ENCODE results near the gene GET4. TPM values are rescaled to one million over a fixed set of nuclear protein-coding genes. Genes with fewer than 3 reads are reported as not detected.
A peak's percentile ranks its signal among the peaks of the same experiment; 100 is the strongest.

The GET4 gene
- total RNA-seq, 3 donors from 2014 or later (not counting 1 experiment from before 2014, with no cell fraction given) = 69.3 to 81.6 (median 73.2) TPM

DNA sequence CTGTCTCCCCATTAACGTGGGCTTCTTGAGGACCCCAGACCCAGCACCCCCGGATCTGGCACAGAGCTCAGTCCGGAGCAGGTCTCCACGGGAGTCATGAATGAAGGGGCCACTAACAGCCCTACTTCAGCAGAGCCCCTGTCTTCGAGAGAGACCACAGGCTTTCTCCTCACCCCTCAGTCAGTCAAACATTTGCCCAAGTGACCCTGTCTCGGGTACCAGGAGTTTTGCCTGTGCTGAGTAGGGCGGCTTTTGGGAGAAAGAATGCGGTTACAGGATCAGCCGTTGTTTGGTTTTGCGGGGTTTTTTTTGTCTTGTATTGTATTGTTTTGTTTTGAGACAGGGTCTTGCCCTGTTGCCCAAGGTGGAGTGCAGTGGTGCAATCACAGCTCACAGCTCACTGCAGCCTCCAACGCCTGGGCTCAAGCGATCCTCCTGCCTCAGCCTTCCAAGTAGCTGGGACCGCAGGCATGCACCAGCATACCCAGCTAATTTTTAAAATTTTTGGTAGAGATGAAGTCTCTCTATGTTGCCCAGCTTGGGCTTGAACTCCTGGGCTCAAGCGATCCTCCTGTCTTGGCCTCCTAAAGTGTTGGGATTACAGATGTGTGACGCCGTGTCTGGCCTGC lies 61.6 kb downstream of the GET4 start:
- Mint-ChIP-seq H3K36me3 (no peaks in the 10 kb centered on the region), H3K27ac (peak overlapping the region; percentile 18 to 58), H3K4me3 (peak overlapping the region; percentile 25), H3K27me3 (ENCODE audit: low read depth in 2 of 2) (no peaks in the 10 kb centered on the region), H3K4me1 (peaks cover 31 to 45% of the 10 kb centered on the region in 2 donors), H3K9me3 (no peaks in the 10 kb centered on the region)
- Histone ChIP-seq H3K4me1 (ENCODE audit: control insufficient read depth, insufficient read depth, low read length) (peaks cover 37% of the 10 kb centered on the region), H3K27me3 (ENCODE audit: control insufficient read depth, insufficient read depth, low read length) (no peaks in the 10 kb centered on the region), H3K4me3 (ENCODE audit: low read length) (no peak overlapping the region), H3K36me3 (ENCODE audit: control insufficient read depth, insufficient read depth, low read length) (peaks cover 9% of the 10 kb centered on the region), H3K27ac (ENCODE audit: low read length) (no peak overlapping the region), H3K9me3 (ENCODE audit: control insufficient read depth, insufficient read depth, low read length) (no peaks in the 10 kb centered on the region)
- intact Hi-C loops (cut with micrococcal nuclease) = no loop called here
- DNase-seq (no peak), ATAC-seq (no peak)
- 94% methylated on average over 16 of the region's 16 CpGs for WGBS (ENCODE audit: insufficient coverage)
- TF ChIP-seq, protein P1, sequence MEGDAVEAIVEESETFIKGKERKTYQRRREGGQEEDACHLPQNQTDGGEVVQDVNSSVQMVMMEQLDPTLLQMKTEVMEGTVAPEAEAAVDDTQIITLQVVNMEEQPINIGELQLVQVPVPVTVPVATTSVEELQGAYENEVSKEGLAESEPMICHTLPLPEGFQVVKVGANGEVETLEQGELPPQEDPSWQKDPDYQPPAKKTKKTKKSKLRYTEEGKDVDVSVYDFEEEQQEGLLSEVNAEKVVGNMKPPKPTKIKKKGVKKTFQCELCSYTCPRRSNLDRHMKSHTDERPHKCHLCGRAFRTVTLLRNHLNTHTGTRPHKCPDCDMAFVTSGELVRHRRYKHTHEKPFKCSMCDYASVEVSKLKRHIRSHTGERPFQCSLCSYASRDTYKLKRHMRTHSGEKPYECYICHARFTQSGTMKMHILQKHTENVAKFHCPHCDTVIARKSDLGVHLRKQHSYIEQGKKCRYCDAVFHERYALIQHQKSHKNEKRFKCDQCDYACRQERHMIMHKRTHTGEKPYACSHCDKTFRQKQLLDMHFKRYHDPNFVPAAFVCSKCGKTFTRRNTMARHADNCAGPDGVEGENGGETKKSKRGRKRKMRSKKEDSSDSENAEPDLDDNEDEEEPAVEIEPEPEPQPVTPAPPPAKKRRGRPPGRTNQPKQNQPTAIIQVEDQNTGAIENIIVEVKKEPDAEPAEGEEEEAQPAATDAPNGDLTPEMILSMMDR (IDR thresholded peaks at IDR 0.05) = no peak

DNA sequence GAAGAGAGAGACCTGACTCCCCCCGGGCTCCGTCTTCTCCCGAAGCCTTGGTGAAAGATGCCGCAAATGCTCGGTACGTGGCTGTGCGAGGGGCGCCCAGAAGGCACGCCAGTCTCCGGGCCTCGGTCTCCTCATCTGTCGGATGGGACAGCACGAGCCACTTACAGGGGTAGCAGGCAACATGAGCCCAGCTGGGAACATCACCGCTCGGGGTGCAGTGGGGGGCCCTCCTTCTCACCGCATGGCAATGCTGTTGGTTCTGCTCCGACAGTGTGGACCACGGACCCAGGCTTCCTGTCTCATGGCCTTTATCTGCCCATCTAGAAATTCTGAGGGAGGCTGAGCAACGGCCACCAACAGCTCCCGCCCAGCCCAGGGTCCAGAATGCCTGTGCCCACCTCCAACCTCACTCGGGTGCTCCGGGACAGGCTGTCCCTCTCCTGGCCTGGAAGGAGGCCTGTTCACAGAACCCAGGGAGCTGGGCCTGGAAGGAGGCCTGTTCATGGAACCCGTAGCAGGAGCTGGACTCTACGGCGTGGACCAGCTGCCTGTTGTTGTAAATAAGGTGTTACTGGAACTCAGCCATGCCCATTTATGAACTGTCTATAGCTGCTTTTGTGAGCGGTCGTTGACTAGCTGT lies 62.3 kb downstream of the GET4 start:
- ATAC-seq (no peak), DNase-seq (no peak)
- Histone ChIP-seq H3K9me3 (ENCODE audit: control insufficient read depth, insufficient read depth, low read length) (no peaks in the 10 kb centered on the region), H3K36me3 (ENCODE audit: control insufficient read depth, insufficient read depth, low read length) (peaks cover 9% of the 10 kb centered on the region), H3K27me3 (ENCODE audit: control insufficient read depth, insufficient read depth, low read length) (no peaks in the 10 kb centered on the region), H3K4me1 (ENCODE audit: control insufficient read depth, insufficient read depth, low read length) (peaks cover 37% of the 10 kb centered on the region), H3K27ac (ENCODE audit: low read length) (no peak overlapping the region), H3K4me3 (ENCODE audit: low read length) (no peak overlapping the region)
- TF ChIP-seq, protein P1 (IDR thresholded peaks at IDR 0.05) = no peak
- Mint-ChIP-seq H3K27ac (peak overlapping the region; percentile 9 to 18), H3K27me3 (ENCODE audit: low read depth in 2 of 2) (no peaks in the 10 kb centered on the region), H3K36me3 (no peaks in the 10 kb centered on the region), H3K4me3 (no peak overlapping the region), H3K9me3 (no peaks in the 10 kb centered on the region), H3K4me1 (peaks cover 31 to 45% of the 10 kb centered on the region in 2 donors)
- intact Hi-C loops (cut with micrococcal nuclease) = no loop called here
- 96% methylated on average over 27 of the region's 27 CpGs for WGBS (ENCODE audit: insufficient coverage)

DNA sequence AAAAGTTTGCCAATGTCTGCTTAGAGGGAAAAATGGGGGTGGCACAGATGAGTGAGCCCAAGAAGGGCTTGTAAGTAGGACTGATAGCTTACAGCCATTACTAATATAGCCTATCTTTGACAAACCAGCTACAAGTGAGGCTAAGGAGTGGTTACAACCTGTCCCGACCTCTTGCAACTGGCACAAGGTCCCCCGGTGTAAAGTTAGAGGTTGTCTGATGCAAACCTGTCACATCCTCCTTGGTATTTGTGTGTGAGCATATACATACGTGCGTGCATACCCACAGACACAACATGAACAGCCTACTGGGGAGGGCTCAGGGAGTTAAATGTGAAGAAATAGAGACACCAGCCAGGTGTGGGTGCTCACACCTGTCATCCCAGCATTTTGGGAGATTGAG lies 63.5 kb downstream of the GET4 start:
- H3K4me1 Mint-ChIP-seq = peaks cover 31 to 45% of the 10 kb centered on the region in 2 donors
- H3K9me3 ChIP-seq (ENCODE audit: control insufficient read depth, insufficient read depth, low read length) = no peaks in the 10 kb centered on the region
- H3K27me3 Mint-ChIP-seq (ENCODE audit: low read depth in 2 of 2) = no peaks in the 10 kb centered on the region
- H3K36me3 ChIP-seq (ENCODE audit: control insufficient read depth, insufficient read depth, low read length) = peaks cover 4% of the 10 kb centered on the region
- DNase-seq (peak in 1 of 2 donors; percentile 30), ATAC-seq (peak; percentile 64 to 90 (median 75))
- no peaks in the 10 kb centered on the region for H3K9me3 Mint-ChIP-seq
- peak overlapping the region; percentile 54 to 73 for H3K27ac Mint-ChIP-seq
- H3K4me1 ChIP-seq (ENCODE audit: control insufficient read depth, insufficient read depth, low read length) = peaks cover 33% of the 10 kb centered on the region
- WGBS (ENCODE audit: insufficient coverage) = 70% methylated on average over 4 of the region's 4 CpGs
- intact Hi-C loops (cut with micrococcal nuclease) = no loop called here
- H3K27me3 ChIP-seq (ENCODE audit: control insufficient read depth, insufficient read depth, low read length) = no peaks in the 10 kb centered on the region
- H3K4me3 Mint-ChIP-seq = peak overlapping the region; percentile 47
- no peak overlapping the region for H3K4me3 ChIP-seq (ENCODE audit: low read length)
- H3K36me3 Mint-ChIP-seq = no peaks in the 10 kb centered on the region
- no peak overlapping the region for H3K27ac ChIP-seq (ENCODE audit: low read length)
- TF ChIP-seq, protein P1 (IDR thresholded peaks at IDR 0.05) = no peak

Measured in natural killer cell (primary cell).